Activated naive CD8-positive, alpha-beta T cell treated with anti-CD3 and anti-CD28 coated beads, Interleukin-2, amount 10 ng/mL, durations not matched to agents 7 days and 5 days (primary cell): ENCODE data around the gene PIK3AP1. TPM values are rescaled to one million over a fixed set of nuclear protein-coding genes. Genes with fewer than 3 reads are reported as not detected.

Experiments
- ATAC-seq: fragments of 150-1000 bp; cut with Tn5 transposase; one replicate; pipeline ENCODE4 v1.10.0; 2021; ENCODE audit warnings: low read depth, moderate library complexity
- POLR2A ChIA-PET: fragments of 350-600 bp; sonication (Branson Sonifier 250); formaldehyde crosslinking; loops from one replicate; lab custom pipeline; 2021; ENCODE audit warnings: antibody characterized with exemption; lab: Charles Lee
- DNase-seq: peaks from one replicate; pipeline ENCODE4 v3.0.0; 2021
- H3K27ac Mint-ChIP-seq: one replicate; pipeline ENCODE4 v1.8.0; 2022; ENCODE audit warnings: mild to moderate bottlenecking, mixed read lengths
- H3K27me3 Mint-ChIP-seq: one replicate; pipeline ENCODE4 v1.8.0; 2022; ENCODE audit warnings: mild to moderate bottlenecking, moderate library complexity, mixed read lengths
- H3K36me3 Mint-ChIP-seq: one replicate; pipeline ENCODE4 v1.8.0; 2021; ENCODE audit warnings: mild to moderate bottlenecking, mixed read lengths
- H3K4me1 Mint-ChIP-seq: one replicate; pipeline ENCODE4 v1.8.0; 2021; ENCODE audit warnings: mixed read lengths
- H3K4me3 Mint-ChIP-seq: one replicate; pipeline ENCODE4 v1.8.0; 2022; ENCODE audit warnings: mild to moderate bottlenecking, moderate library complexity, mixed read lengths
- H3K9me3 Mint-ChIP-seq: one replicate; pipeline ENCODE4 v1.8.0; 2021; ENCODE audit warnings: mixed read lengths
- total RNA-seq, 2 experiments: library from RNA; stranded (reverse); gene quantifications; one replicate each; pipeline ENCODE4 v1.2.3, GENCODE V29; 2021

PIK3AP1 gene
- total RNA-seq, 2 experiments from 2014 or later, result 5.3 to 7.4 TPM

- Mint-ChIP-seq H3K4me1 (no peaks in the 10 kb centered on the region), H3K27ac (no peak overlapping the region), H3K27me3 (peaks cover 2% of the 10 kb centered on the region), H3K36me3 (no peaks in the 10 kb centered on the region), H3K4me3 (no peak overlapping the region), H3K9me3 (no peaks in the 10 kb centered on the region)
- DNase-seq (no peak), ATAC-seq (no peak)
- POLR2A ChIA-PET, result no interaction called here
Observed at GRCh38 chr10:96632974-96633710, 87.2 kb downstream of the PIK3AP1 start.

- no peak for DNase-seq
- Mint-ChIP-seq H3K27ac (no peak overlapping the region), H3K27me3 (peaks cover 2% of the 10 kb centered on the region), H3K36me3 (no peaks in the 10 kb centered on the region), H3K4me1 (peaks cover 4% of the 10 kb centered on the region), H3K9me3 (no peaks in the 10 kb centered on the region), H3K4me3 (no peak overlapping the region)
- ATAC-seq, result no peak
- POLR2A ChIA-PET, result no interaction called here
Observed at GRCh38 chr10:96627292-96627691, 93.0 kb downstream of the PIK3AP1 start.

DNA sequence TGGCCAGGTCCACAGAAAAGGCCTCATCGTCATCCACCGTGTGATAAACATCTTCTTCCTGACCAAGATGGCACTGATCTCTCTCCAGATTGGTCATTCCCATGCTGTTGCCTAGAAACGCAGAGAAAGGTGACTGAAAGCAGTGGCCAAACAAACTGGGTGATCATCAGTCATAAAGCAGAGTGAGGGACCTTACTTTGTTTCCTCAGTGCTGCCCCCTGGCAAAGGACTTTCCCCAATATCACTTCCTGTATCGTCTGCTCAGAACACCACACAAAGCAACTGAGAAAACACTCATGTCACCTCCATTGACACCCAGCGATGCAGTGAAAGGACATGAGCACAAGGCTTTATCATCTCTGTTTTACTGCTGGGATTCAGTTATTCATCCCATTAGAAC is 93.5 kb downstream of the PIK3AP1 start:
- Mint-ChIP-seq H3K36me3 (no peaks in the 10 kb centered on the region), H3K27me3 (peaks cover 2% of the 10 kb centered on the region), H3K4me3 (no peak overlapping the region), H3K9me3 (no peaks in the 10 kb centered on the region), H3K27ac (no peak overlapping the region), H3K4me1 (peaks cover 4% of the 10 kb centered on the region)
- DNase-seq (no peak), ATAC-seq (no peak)
- POLR2A ChIA-PET, result no interaction called here

GRCh38 chr10:96625173-96625572 is 95.1 kb downstream of the PIK3AP1 start:
- DNase-seq (no peak), ATAC-seq (no peak)
- Mint-ChIP-seq H3K4me3 (no peak overlapping the region), H3K36me3 (no peaks in the 10 kb centered on the region), H3K9me3 (no peaks in the 10 kb centered on the region), H3K27ac (no peak overlapping the region), H3K27me3 (no peaks in the 10 kb centered on the region), H3K4me1 (peaks cover 4% of the 10 kb centered on the region)
- POLR2A ChIA-PET, result no interaction called here

DNA sequence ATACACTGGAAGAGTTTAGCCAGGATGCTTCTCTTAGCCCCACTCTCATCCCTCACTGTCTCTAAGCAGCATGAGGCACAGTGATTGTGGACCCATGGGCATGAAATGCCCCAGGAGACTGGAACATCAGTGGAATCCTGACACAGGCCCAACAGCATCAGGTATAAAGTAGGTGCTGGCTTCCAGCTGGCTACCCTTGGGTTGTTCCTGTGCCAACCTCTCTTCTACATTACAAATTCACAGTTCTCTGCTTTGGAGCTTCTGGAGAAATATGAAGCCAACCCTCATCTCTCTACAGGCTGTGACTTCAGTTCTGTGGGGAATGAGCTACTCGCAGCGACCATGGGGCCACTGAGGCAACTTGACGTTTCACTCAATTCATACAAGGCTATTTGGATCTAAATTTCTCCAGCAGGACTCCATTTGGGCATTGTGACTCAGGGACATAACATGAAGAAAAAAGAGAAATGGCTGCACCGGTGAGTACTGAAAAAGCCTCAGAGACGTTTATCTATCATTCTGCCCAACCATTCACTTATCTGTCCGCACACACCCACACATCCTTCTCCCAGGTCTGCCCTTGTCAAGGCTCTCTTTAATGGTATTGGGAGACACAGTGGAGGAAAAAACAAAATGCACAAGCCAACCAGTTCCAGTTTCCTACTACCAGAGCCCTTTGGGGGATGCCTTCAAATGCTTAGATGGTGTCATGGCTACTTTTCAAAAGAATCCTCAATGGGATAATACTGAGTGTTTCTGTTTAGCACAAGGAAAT is 98.1 kb downstream of the PIK3AP1 start:
- no peak for ATAC-seq
- Mint-ChIP-seq H3K27me3 (no peaks in the 10 kb centered on the region), H3K36me3 (no peaks in the 10 kb centered on the region), H3K27ac (no peak overlapping the region), H3K9me3 (no peaks in the 10 kb centered on the region), H3K4me3 (no peak overlapping the region), H3K4me1 (peaks cover 4% of the 10 kb centered on the region)
- DNase-seq, result no peak
- POLR2A ChIA-PET, result no interaction called here

DNA sequence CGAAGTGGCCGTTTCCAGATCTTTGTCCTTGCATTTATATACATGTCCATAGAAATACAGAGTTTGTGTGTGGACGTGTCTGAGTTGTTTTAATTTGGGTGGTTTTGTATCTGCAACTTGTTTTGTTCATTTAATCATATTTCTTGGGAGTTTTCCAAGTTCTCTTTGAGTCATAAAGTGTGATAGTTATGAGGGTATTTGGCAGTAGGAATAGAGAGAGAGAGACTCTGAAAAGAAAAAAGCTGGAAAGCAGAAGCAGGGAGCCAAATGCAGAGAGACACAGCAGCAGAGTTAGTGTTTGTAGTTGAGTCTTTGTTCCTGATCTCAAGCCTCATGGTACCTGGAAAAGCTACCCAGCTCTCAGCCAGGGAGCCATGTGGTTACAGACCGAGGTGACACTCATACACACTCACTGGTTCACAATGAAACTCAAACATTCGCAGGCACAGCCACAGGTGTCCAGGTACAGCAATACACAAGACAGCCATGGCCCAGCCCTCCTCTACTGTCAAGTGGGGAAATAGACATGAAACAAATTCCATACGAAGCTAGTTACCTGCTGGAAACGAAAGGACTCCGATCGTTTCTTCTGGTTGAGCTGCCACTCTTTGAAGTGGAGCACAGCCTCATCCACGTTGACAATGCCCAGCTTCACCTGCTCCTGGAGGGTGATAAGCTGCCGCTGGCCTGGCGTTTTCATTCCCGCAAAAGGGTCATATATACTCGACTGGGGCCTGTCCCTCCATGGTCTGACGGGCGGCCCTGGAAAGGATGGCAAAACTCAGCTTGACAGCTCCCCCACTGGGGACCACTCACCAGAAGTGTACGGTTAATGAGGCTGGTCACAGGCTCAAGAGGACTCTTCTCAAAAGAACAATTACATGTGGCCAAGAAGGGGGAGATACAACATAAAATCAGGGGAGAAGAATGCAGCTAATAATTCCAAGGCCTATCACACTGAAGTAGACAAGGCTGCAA is 100.2 kb downstream of the PIK3AP1 start:
- POLR2A ChIA-PET, result no interaction called here
- DNase-seq (no peak), ATAC-seq (no peak)
- H3K27ac Mint-ChIP-seq, result no peak overlapping the region
- H3K4me1 Mint-ChIP-seq, result peaks cover 4% of the 10 kb centered on the region
- no peaks in the 10 kb centered on the region for H3K27me3 Mint-ChIP-seq
- no peaks in the 10 kb centered on the region for H3K36me3 Mint-ChIP-seq
- no peaks in the 10 kb centered on the region for H3K9me3 Mint-ChIP-seq
- no peak overlapping the region for H3K4me3 Mint-ChIP-seq

DNA sequence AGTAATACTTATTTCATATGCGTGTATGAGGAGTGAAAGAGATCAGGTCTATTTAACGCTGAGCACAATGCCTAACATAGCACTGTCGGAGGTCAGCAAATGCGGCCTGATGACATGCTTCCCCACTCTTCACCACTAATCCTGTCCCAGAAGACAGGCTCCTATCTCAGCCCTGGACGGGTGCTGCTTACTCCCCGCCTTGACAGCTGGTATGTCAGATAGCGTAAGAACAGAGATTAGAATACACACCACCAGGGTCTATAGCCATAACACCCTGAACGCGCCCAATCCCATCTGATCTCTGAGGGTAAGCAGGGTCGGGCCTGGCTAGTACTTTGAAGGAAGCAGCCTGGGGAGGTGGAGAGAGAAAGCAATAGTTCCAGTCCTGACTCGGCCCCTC is 101.2 kb downstream of the PIK3AP1 start:
- DNase-seq (no peak), ATAC-seq (no peak)
- no peaks in the 10 kb centered on the region for H3K36me3 Mint-ChIP-seq
- H3K4me3 Mint-ChIP-seq, result no peak overlapping the region
- H3K27ac Mint-ChIP-seq, result no peak overlapping the region
- no peaks in the 10 kb centered on the region for H3K27me3 Mint-ChIP-seq
- H3K4me1 Mint-ChIP-seq, result peaks cover 4% of the 10 kb centered on the region
- H3K9me3 Mint-ChIP-seq, result no peaks in the 10 kb centered on the region
- POLR2A ChIA-PET, result no interaction called here

DNA sequence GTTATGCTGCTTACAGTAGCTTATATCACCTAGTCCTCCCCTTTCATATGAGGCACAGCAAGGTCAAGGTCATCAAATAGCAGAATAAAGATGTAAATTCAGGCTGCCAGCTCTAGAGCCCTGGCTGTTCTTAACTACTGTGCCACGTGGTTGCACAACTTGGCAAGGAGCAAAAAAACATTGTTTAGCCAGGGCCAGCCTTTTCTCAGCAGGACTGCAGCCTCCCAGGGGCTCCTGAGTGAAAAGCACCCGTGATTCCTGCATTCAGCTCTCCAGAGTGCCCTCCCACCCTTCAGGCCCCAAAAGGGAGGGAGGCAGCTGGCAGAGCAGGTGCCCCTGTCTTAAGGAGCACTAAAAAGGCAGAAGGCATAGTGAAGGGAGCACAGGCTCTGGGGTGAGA is 101.7 kb downstream of the PIK3AP1 start:
- Mint-ChIP-seq H3K36me3 (no peaks in the 10 kb centered on the region), H3K27ac (no peak overlapping the region), H3K27me3 (no peaks in the 10 kb centered on the region), H3K9me3 (no peaks in the 10 kb centered on the region), H3K4me1 (peaks cover under 1% of the 10 kb centered on the region), H3K4me3 (no peak overlapping the region)
- POLR2A ChIA-PET, result no interaction called here
- no peak for DNase-seq
- no peak for ATAC-seq

GRCh38 chr10:96616961-96617360 is 103.4 kb downstream of the PIK3AP1 start:
- Mint-ChIP-seq H3K36me3 (no peaks in the 10 kb centered on the region), H3K4me1 (no peaks in the 10 kb centered on the region), H3K9me3 (no peaks in the 10 kb centered on the region), H3K4me3 (no peak overlapping the region), H3K27me3 (no peaks in the 10 kb centered on the region), H3K27ac (no peak overlapping the region)
- POLR2A ChIA-PET, result no interaction called here
- ATAC-seq (no peak), DNase-seq (no peak)

- no peak for DNase-seq
- Mint-ChIP-seq H3K4me1 (peaks cover 5% of the 10 kb centered on the region), H3K27ac (no peak overlapping the region), H3K27me3 (no peaks in the 10 kb centered on the region), H3K9me3 (no peaks in the 10 kb centered on the region), H3K36me3 (no peaks in the 10 kb centered on the region), H3K4me3 (no peak overlapping the region)
- ATAC-seq, result no peak
- POLR2A ChIA-PET, result no interaction called here
Observed at GRCh38 chr10:96614515-96614914, 105.8 kb downstream of the PIK3AP1 start.

GRCh38 chr10:96613576-96613975 is 106.7 kb downstream of the PIK3AP1 start:
- Mint-ChIP-seq H3K4me1 (peaks cover 5% of the 10 kb centered on the region), H3K27ac (no peak overlapping the region), H3K9me3 (no peaks in the 10 kb centered on the region), H3K4me3 (no peak overlapping the region), H3K36me3 (no peaks in the 10 kb centered on the region), H3K27me3 (no peaks in the 10 kb centered on the region)
- DNase-seq, result no peak
- POLR2A ChIA-PET, result no interaction called here
- no peak for ATAC-seq

GRCh38 chr10:96612055-96612830 is 108.1 kb downstream of the PIK3AP1 start:
- H3K9me3 Mint-ChIP-seq, result no peaks in the 10 kb centered on the region
- POLR2A ChIA-PET, result no interaction called here
- DNase-seq (no peak), ATAC-seq (no peak)
- H3K4me3 Mint-ChIP-seq, result no peak overlapping the region
- H3K27ac Mint-ChIP-seq, result no peak overlapping the region
- H3K36me3 Mint-ChIP-seq, result no peaks in the 10 kb centered on the region
- H3K4me1 Mint-ChIP-seq, result peaks cover 5% of the 10 kb centered on the region
- H3K27me3 Mint-ChIP-seq, result no peaks in the 10 kb centered on the region
